Panc1 (cell line): ENCODE data around the gene RAPGEF1.

Experiments
- POLR2AphosphoS5 ChIP-seq: IDR thresholded peaks from 2 replicates; pipeline ENCODE4 v1.6.1; 2012; ENCODE audit warnings: mild to moderate bottlenecking, low read depth, low read length, moderate library complexity
- SIN3A ChIP-seq: IDR thresholded peaks from 2 replicates; pipeline ENCODE4 v1.6.1; 2012; ENCODE audit warnings: low read depth, mild to moderate bottlenecking, low read length, moderate library complexity, borderline replicate concordance; ENCODE audit not compliant: insufficient read depth
- TCF7L2 ChIP-seq: IDR thresholded peaks from 2 replicates; pipeline ENCODE4 v1.6.1; 2011; ENCODE audit warnings: mild to moderate bottlenecking, low read depth, low read length, inconsistent platforms
- TF ChIP-seq, protein P1 (sequence below): fragments of 450-650 bp; IDR thresholded peaks from 2 replicates; pipeline ENCODE4 v1.5.1; 2017; ENCODE audit warnings: mild to moderate bottlenecking

DNA sequence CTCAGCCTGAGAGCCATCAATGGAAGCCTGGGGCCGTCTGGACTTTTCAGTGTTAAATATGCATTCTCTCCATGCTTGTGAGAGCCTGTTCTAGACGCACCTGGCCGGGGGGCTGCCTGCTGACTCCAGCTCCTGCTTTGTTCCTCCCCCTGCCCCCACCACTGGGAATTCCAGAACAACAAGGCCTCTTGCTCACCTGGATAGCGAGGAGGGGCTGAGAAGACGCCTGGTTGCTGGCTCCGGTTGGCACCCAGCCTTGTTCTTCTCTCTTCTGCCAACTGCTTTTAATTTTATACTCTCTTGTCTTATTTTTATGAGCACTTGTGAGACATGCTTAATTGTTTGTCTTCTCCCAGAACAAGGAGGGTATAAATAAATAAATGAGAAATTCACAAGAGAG, 15.0 kb upstream of the RAPGEF1 start:
- TF ChIP-seq, protein P1, sequence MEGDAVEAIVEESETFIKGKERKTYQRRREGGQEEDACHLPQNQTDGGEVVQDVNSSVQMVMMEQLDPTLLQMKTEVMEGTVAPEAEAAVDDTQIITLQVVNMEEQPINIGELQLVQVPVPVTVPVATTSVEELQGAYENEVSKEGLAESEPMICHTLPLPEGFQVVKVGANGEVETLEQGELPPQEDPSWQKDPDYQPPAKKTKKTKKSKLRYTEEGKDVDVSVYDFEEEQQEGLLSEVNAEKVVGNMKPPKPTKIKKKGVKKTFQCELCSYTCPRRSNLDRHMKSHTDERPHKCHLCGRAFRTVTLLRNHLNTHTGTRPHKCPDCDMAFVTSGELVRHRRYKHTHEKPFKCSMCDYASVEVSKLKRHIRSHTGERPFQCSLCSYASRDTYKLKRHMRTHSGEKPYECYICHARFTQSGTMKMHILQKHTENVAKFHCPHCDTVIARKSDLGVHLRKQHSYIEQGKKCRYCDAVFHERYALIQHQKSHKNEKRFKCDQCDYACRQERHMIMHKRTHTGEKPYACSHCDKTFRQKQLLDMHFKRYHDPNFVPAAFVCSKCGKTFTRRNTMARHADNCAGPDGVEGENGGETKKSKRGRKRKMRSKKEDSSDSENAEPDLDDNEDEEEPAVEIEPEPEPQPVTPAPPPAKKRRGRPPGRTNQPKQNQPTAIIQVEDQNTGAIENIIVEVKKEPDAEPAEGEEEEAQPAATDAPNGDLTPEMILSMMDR, result no peak
- TF ChIP-seq POLR2AphosphoS5, result no peak
- no peak for TF ChIP-seq SIN3A
- TF ChIP-seq TCF7L2, result no peak
